Breast epithelium (tissue), 3 donors: Measurements from ENCODE around the gene PCNX1.

Experiments
- CTCF ChIP-seq, 3 donors: fragments of 450-650 bp; IDR thresholded peaks; one replicate each; pipeline ENCODE4 v1.5.1; 2016 to 2017; ENCODE audit warnings: antibody characterized with exemption in 3 of 3, mild to moderate bottlenecking in 3 of 3, moderate library complexity in 3 of 3
- POLR2A ChIP-seq: fragments of 450-650 bp; IDR thresholded peaks from one replicate; pipeline ENCODE4 v1.6.1; 2016; ENCODE audit warnings: antibody characterized with exemption, mild to moderate bottlenecking, moderate library complexity
- POLR2AphosphoS5 ChIP-seq, 3 donors: sonication (generic); formaldehyde crosslinking; IDR thresholded peaks; one replicate each; pipeline ENCODE4 v1.6.1; 2017; ENCODE audit warnings: antibody characterized with exemption in 3 of 3

GRCh38 chr14:71119075-71119474, 211.8 kb downstream of the PCNX1 start:
- no peak for TF ChIP-seq CTCF (IDR thresholded peaks at IDR 0.05)
- TF ChIP-seq POLR2A = no peak
- TF ChIP-seq POLR2AphosphoS5 (IDR thresholded peaks at IDR 0.05) = no peak
